Measurements from ENCODE around the gene MPC2. TPM values are rescaled to one million over a fixed set of nuclear protein-coding genes. Genes with fewer than 3 reads are reported as not detected.

MPC2 gene
- total and polyA plus RNA-seq, 12 donors = 131 to 268 (median 222) TPM

- 0% methylated on average over 55 to 58 of the region's 58 CpGs for WGBS, 2 donors
- TF ChIP-seq, protein P1, sequence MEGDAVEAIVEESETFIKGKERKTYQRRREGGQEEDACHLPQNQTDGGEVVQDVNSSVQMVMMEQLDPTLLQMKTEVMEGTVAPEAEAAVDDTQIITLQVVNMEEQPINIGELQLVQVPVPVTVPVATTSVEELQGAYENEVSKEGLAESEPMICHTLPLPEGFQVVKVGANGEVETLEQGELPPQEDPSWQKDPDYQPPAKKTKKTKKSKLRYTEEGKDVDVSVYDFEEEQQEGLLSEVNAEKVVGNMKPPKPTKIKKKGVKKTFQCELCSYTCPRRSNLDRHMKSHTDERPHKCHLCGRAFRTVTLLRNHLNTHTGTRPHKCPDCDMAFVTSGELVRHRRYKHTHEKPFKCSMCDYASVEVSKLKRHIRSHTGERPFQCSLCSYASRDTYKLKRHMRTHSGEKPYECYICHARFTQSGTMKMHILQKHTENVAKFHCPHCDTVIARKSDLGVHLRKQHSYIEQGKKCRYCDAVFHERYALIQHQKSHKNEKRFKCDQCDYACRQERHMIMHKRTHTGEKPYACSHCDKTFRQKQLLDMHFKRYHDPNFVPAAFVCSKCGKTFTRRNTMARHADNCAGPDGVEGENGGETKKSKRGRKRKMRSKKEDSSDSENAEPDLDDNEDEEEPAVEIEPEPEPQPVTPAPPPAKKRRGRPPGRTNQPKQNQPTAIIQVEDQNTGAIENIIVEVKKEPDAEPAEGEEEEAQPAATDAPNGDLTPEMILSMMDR (IDR thresholded peaks at IDR 0.05) = no peak
- Histone ChIP-seq H3K4me1 (peaks cover 0 to 54% (median 47%) of the 10 kb centered on the region in 9 donors), H3K4me3 (peak within 1 kb of the TSS; percentile 57 to 99 (median 88)), H3K9me3 (no peaks in the 10 kb centered on the region), H3K36me3 (no peaks in the 10 kb centered on the region), H3K27ac (peak within 1 kb of the TSS; percentile 91 to 99 (median 97)), H3K27me3 (no peaks in the 10 kb centered on the region)
- peak; percentile 96 to 98 for DNase-seq
- peak; percentile 91 to 96 (median 94) for ATAC-seq
- intact Hi-C loops (cut with DNase I) = loop anchor here in 7 of 10 donors (2.0 to 10.0 kb wide), 9 partner anchors 36 to 221 kb away; partner anchors contain the start of gene MPZL1 (in 3 of the 7)
Measured at GRCh38 chr1:167936068-167936929, 573 bp downstream of the MPC2 start, which contains the start of gene DCAF6. TSS of gene DCAF6 (plus strand) at chr1:167936683. CDS start at chr1:167936912, 229 bp downstream.

DNA sequence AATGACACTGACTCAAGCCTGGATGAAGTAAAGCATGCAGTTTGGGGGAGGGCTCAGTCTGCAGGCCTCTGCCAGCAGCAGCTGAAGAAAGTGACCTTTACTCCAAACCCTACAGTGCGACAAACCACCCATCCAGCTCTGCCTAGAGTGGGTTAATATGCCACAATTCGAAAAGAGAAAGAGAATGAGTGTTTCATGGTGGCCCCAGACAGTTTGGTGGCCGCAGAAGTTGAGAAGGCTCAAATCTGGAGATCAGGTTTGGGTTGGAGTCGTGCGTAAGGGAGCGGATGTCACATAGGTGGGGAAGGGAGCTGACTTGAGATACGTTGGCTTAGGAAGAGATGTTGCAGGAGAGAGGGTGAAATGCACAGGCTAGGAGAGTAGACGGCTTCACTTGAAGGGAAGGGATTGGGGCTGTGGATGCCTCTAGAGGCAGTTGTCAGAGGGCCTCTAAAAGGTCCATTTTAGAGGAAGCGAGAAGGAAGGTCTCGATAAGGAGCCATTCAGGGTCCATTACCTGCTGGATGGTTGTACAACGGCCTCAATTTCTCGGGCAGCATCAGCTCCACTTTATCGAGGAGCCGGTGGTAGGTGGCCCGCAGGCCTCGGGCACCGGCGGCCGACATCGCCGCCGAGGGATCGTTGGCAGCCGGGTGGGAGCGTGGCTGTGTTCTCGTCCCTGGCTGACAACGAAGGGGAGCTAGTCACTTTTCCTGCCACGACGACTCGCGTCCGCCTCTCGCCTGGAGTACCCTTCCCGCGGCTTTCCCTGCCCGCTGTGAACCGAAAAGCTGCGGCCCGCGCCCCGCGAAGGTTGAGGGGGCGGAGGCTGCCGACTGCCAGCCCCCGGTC is 1.4 kb downstream of the MPC2 start:
- TF ChIP-seq, protein P1 (IDR thresholded peaks at IDR 0.05) = no peak
- DNase-seq = peak in 1 of 2 donors; percentile 23
- no peaks in the 10 kb centered on the region for H3K36me3 ChIP-seq
- H3K4me1 ChIP-seq = peaks cover 0 to 57% (median 45%) of the 10 kb centered on the region in 9 donors
- intact Hi-C loops (cut with DNase I) = loop anchor here in 7 of 10 donors (2.0 to 10.0 kb wide), 9 partner anchors 37 to 221 kb away; partner anchors contain the start of gene MPZL1 (in 3 of the 7)
- H3K4me3 ChIP-seq = peak overlapping the region; percentile 57 to 97 (median 87)
- peak overlapping the region; percentile 91 to 99 (median 97) for H3K27ac ChIP-seq
- H3K9me3 ChIP-seq = no peaks in the 10 kb centered on the region
- H3K27me3 ChIP-seq = no peaks in the 10 kb centered on the region
- peak in 7 of 8 donors; percentile 2 to 19 (median 7) for ATAC-seq
- WGBS, 2 donors = 0 to 1% methylated on average over 45 of the region's 45 CpGs

GRCh38 chr1:167934426-167935215 is 2.3 kb downstream of the MPC2 start:
- Histone ChIP-seq H3K27me3 (no peaks in the 10 kb centered on the region), H3K9me3 (no peaks in the 10 kb centered on the region), H3K27ac (peak overlapping the region; percentile 91 to 99 (median 97)), H3K4me1 (peaks cover 0 to 66% (median 47%) of the 10 kb centered on the region in 9 donors), H3K36me3 (no peaks in the 10 kb centered on the region), H3K4me3 (peak overlapping the region; percentile 57 to 97 (median 87))
- 10 to 17% methylated on average over 4 of the region's 4 CpGs for WGBS, 2 donors
- ATAC-seq (no peak), DNase-seq (no peak)
- intact Hi-C loops (cut with DNase I) = loop anchor here in 8 of 10 donors (5.0 to 10.0 kb wide), 8 partner anchors 38 to 220 kb away; partner anchors contain the start of gene MPZL1 (in 4 of the 8)
- TF ChIP-seq, protein P1 (IDR thresholded peaks at IDR 0.05) = no peak
